NCI-H2196 (cell line): Measurements from ENCODE around the gene PTPRD.
"Not testable (repeated sequence)": the region's sequence is repeated elsewhere in the genome, so short reads cannot be mapped to it uniquely, and the experiment has no call there.

Source experiments
- DNase-seq: peaks from one replicate; lab custom pipeline; 2025; ENCODE audit not compliant: unreplicated experiment; lab: John Stamatoyannopoulos, UW

PTPRD gene

GRCh38 chr9:9214066-9214465 lies 1398.7 kb downstream of the PTPRD start:
- DNase-seq = no peak

DNA sequence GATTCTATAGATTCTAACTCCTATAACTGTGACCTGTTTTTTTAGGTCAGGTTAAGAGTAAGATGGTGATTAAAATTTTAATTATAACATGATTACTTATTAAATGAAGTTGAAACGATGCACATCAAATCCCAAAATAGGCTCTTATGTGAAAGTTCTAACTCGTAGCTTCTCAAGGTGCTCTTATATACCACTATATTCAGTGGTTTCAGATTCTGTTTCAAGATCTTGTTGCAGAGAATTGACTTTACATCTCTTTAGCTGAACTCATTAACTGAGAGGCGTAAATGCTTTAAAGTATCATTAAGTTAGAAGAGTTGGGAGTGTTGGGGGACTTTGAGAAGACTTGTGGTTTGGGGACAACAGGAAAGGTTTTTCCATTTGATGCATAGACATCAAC lies 1399.8 kb downstream of the PTPRD start:
- no peak for DNase-seq

- DNase-seq = no peak
These were observed 1410.5 kb downstream of the PTPRD start for GRCh38 chr9:9202276-9202675.

DNA sequence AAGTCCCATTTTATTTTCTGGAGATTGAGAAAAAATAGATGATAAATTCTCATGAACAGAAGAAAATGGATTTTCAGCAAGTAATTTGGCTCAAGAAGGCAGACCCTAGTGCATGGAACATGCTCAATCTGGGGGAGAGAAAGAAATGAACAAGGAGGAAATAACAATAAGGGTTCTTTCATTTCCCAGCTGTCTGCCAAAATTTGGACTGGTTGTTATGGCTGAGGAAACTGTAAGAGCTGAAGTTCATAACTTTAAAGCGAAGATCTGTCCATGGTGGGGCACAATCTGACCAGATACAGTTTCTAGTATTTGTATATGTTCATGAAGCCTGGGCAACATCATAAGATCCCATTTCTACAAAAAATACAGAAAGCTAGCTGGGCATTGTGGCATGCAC lies 1426.7 kb downstream of the PTPRD start:
- no peak for DNase-seq

- no peak for DNase-seq
These were observed 1430.4 kb downstream of the PTPRD start for GRCh38 chr9:9182431-9182830.

DNA sequence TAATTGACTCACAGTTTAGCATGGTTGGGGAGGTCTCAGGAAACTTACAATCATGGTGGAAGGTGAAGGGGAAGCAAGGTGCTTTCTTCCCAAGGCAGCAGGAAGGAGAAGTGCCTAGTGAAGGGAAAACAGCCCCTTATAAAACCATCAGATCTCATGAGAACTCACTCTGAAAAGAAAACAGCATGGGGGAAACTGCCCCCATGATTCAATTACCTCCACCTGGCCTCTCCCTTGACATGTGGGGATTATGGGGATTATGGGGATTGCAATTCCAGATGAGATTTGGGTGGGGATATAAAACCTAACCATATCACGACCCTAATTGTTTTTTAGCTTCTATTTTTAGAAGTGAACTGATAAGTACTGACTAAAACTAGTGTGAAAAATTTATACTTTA lies 1435.7 kb downstream of the PTPRD start:
- DNase-seq = no peak

DNA sequence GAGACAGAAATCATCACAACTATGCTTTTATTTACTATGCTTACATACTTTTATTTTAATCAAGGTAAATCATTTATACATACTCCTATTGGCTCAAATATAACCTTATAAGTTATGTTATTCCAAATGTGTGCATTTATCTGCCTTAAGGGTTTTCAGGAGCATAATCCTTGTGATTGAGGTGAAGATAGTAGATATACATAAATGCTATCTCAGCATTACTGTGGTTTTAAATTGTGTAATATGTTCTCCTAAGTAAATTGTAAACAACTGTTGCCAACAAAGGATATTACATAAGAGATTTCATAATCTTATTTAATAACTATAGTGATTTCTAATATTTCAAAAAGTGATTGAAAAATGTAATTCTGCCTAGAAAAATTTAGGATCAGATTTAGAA lies 1438.4 kb downstream of the PTPRD start:
- no peak for DNase-seq

DNA sequence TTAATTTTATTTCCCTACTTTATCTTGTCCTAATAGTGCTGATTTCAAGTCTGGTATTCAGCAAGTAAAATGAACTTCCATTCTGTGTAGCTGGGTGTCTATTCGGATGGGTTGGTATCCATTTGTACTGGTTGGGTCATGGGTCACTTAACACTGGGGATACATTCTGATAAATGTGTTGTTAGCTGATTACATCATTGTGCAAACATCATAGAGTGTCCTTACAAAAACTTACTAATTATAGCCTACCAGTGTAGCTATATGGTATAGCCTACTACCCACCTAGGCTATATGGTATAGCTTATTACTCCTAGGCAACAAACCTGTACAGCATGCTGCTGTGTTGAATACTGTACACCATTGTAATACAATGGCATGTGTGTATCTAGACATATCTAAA lies 1439.5 kb downstream of the PTPRD start:
- no peak for DNase-seq

- no peak for DNase-seq
These were observed 1442.2 kb downstream of the PTPRD start for GRCh38 chr9:9170439-9171134.

DNA sequence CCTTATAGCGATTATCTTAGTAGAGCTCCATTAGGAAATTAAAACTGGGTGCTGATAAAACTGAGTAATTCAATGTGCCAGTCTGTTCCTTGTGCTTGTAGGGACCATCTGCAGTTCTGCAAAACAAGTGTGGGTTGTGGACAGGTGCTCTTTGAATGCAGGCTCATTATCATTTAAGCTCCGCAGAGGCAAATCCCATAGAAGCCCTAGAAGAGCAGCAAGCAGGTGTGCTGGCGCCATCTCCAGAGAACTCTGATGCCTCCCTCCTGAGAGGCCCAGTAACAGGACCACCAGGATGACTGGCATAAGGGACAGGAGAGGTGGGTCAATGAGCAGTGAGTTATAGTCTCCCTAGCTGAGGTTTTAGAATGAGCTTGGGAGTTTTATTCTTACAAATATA lies 1470.8 kb downstream of the PTPRD start:
- no peak for DNase-seq

DNA sequence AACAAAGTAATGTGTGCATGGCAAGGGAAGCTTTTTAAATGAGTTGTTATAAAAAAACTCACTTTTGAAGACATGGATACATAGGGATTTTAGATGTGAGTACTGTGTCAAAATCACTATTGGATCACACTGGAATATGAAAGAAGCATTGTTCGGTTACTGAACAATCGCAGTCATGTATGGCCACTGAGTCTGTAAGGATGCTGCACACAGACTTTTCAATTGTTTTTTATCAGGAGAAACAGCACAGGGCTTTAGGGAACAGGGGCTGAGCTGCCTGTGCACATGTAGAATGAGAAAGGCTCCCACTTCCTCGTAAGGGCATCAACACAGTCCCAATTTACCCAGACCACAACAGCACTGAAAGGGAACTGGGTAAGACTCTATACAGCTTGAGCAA lies 1479.3 kb downstream of the PTPRD start:
- no peak for DNase-seq

DNA sequence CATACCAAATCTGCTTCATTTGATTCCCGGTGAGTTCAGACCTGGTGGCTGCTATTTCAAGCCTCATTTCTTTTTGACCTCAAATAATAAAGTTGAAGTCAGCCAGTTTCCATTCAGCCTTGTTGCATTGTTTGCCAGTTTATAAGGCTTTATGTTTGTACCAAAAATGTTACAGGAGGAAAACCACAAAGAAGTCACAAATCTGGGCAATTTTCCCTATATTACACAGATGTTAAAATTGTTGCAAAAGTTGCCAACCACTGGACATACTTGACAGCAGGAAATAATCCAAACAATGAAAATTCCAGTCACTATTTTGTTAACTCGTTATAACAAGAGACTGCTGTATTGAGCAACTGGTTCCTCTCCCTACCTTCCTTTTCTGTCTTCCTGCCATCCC lies 1488.2 kb downstream of the PTPRD start:
- no peak for DNase-seq

DNA sequence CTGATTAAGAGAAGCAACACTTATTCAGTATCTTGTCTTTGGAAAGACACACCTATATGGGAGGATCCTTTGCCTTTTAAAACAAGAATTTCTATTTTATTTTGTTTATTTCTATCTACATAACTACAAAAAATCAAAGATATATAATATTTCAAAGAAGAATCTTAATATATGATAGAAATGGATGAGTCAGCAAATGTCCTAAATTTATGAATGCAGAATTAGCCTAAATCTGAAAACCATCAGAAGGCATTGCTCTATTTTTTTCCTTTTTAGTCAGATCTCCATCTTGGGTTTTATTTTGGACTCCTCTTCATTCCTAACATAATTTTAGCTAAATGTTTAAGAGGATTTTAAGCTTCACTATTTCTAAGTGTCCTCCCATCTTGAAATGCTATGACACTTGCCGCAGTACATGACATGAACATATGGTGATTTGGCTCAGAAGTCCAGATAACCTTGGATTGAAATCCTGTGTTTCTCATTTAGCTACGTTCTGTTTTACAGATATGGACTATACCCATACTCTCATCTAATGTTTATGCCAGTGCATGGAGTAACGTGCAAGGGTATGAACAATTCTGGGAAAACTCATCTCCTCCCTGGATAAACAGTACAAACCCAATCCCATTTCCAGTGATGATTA lies 1490.4 kb downstream of the PTPRD start:
- no peak for DNase-seq

DNA sequence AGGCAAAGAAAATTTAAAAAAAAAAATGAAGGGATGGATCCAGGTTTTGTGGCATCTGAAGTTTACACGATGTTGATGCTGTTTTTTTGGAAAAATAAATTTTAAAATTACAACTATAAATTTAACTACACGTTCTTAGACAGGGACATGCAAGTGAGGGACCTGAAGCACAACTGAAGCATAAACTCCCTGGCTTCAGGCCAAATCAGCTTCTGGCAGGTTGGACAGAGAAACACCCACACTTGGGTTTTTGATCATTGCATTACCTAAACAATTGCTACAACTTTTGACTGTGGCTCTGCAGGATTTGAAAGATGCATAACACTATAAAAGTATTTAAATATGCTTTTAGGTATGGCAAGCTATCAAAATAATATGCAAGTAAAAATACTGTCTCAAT lies 1494.9 kb downstream of the PTPRD start:
- no peak for DNase-seq

DNA sequence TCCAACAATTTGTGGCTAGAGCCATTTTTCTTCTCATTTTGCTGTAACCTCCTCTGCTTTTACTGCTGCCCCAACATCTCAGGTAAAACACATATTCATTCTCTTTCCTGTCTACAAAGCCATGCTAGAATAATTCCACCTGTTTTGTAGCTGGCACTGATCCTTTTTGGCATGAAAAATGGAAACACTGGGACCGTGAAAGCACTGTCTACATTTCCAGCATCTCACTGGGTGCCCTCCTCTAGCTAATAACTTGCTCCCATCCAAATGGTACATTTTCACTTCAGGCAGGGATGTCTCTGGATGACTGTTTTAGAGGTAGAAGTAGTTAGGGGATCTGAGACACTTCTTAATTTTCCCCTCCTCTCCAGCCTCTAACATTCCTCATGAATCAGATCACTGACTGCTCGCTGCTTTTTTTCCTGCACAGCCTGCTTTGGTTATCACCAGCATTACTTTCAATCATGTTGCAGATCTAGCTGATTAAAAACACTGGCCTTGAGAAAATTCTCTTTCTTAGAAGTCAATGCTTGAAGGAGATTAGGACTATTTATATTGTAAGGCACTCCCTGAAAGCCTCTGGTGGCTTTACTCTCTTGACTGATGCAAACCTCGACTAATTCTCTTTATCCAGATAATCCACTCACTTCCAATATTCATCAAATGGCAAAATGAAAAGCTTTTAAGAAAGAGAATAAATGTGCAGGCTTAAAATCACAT lies 1500.6 kb downstream of the PTPRD start:
- no peak for DNase-seq

GRCh38 chr9:9108641-9109040 lies 1504.2 kb downstream of the PTPRD start:
- no peak for DNase-seq

- DNase-seq = no peak
These were observed 1510.5 kb downstream of the PTPRD start for GRCh38 chr9:9102295-9102694.

DNA sequence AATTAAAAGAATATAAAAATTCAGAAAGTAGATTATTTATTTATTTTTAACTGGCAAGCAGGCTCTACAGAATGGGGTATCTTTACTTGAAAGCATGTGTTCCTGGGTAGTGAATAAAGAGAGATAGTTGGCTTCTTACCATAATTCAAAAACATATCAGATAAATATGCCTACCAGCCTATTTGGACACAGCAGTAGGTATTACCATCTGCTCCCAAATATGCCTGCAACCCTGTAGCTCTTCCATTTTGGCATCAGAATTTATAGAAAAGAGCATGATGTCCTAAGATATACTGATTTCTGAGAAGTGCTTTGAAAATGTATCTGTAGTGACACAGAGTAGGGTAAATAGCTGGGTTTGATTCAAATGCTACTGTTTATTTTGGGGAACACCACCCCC lies 1512.7 kb downstream of the PTPRD start:
- DNase-seq = no peak

DNA sequence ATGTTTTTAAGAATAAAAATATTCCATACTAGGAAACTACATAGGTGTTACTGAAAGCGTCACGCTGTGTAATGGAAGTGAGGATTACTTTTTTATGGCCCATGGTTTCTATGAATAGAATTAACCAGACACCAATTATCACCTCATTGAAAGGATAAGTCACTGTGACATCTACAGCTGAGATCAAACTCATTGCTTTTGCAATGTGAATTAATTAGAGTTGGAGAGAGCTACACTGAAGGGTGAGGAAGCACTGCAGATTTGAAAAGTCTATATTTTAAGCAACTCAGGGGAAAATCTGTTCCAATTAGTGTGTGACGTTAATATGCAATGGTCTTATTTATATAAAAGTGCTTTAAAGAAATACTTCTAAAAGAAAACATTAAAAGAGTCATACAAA lies 1513.2 kb downstream of the PTPRD start:
- DNase-seq = no peak

DNA sequence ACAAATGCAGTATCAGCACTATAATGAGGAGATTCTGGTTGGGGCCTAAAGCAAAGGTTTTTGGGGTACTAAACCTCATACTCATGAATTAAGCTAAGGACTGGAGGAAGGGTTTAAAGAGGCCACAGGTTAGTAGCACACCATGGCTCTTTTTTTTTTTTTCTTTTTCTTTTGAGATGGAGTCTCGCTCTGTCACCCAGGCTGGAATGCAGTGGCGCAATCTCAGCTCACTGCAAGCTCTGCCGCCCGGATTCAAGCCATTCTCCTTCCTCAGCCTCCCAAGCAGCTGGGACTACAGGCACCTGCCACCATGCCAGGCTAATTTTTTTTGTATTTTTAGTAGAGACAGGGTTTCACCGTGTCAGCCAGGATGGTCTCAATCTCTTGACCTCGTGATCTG lies 1515.5 kb downstream of the PTPRD start:
- not testable (repeated sequence) for DNase-seq

DNA sequence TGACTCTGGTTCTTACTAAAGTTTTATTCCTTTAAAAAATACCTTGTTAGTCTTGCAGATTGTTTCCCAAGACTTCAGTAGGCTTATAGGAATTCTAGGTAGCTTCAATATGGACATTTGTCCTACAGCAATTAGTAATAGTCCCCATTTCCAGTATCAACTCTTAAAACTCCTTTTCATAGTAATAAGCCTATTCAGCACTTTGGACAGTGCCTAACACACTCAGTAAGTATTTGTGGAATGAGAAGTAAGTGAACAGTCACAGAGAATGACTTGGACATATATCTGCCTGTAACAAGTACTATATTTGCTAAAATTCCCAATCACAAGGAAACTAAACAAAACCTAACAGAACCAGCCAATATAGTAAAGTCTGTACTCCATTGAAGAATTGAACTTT lies 1521.4 kb downstream of the PTPRD start:
- no peak for DNase-seq

DNA sequence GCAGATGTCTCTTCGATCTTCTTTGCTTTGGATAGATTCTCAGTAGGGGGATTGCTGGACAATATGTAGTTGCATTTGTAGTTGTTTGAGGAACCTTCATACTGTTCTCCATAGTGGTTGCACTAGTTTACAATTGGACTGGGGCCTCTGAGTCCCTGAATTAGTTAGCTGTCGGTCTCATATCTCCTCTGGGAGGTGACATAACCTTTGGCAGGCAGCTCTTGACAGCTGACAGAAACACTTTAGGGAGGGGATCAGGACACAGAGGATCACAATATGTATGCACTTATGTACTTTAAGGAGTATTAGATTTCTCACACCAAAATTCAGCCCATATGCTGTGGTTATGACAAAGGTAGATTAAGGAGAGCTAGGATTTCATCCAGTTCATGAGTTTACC lies 1533.3 kb downstream of the PTPRD start:
- no peak for DNase-seq
